PC-3 (cell line): ENCODE measurements around the gene COL6A2. TPM values are rescaled to one million over a fixed set of nuclear protein-coding genes. Genes with fewer than 3 reads are reported as not detected.
"Not testable (repeated sequence)": the region's sequence is repeated elsewhere in the genome, so short reads cannot be mapped to it uniquely, and the experiment has no call there.

Source experiments
- ATAC-seq: fragments of 200-7000 bp; cut with Tn5 transposase; 2 replicates; pipeline ENCODE4 v1.9.1; 2020; ENCODE audit warnings: mild to moderate bottlenecking, moderate library complexity
- BruUV-seq: library from RNA; stranded (reverse); fragments of 400-500 nt; replicated peaks from 2 replicates; lab custom pipeline; 2021; lab: Mats Ljungman, UMichigan
- CTCF ChIA-PET: fragments of 300-600 bp; sonication (Branson Sonifier 250); formaldehyde crosslinking; loops from one replicate; lab custom pipeline; 2022; ENCODE audit warnings: antibody characterized with exemption; lab: Charles Lee
- POLR2A ChIA-PET: fragments of 300-600 bp; sonication (Branson Sonifier 250); formaldehyde crosslinking; loops from one replicate; lab custom pipeline; 2022; ENCODE audit warnings: antibody characterized with exemption; ENCODE audit not compliant: unreplicated experiment; lab: Charles Lee
- DNase-seq: peaks from one replicate; pipeline ENCODE4 v3.0.0-alpha.2; 2015
- H2AFZ ChIP-seq: fragments of 300-600 bp; sonication (generic); 2 replicates; pipeline ENCODE4 v1.6.0; 2016; ENCODE audit warnings: antibody characterized with exemption, low read length
- H3F3A ChIP-seq: fragments of 300-600 bp; sonication (generic); one replicate; pipeline ENCODE4 v1.6.0; 2017; ENCODE audit warnings: antibody characterized with exemption, low read length, control low read depth, mild to moderate bottlenecking; ENCODE audit not compliant: unreplicated experiment
- H3K27ac ChIP-seq: fragments of 300-600 bp; sonication (generic); 2 replicates; pipeline ENCODE4 v1.5.1; 2016; ENCODE audit warnings: mild to moderate bottlenecking, low read length
- H3K27me3 ChIP-seq: fragments of 300-600 bp; sonication (generic); 2 replicates; pipeline ENCODE4 v1.6.1; 2016; ENCODE audit warnings: low read length, mixed read lengths
- H3K36me3 ChIP-seq: fragments of 300-600 bp; sonication (generic); 2 replicates; pipeline ENCODE4 v1.6.1; 2016; ENCODE audit warnings: low read depth, mixed run types, low read length, mixed read lengths
- H3K4me1 ChIP-seq: fragments of 300-600 bp; sonication (generic); 2 replicates; pipeline ENCODE4 v1.5.1; 2016; ENCODE audit warnings: low read length; ENCODE audit not compliant: insufficient read depth
- H3K4me2 ChIP-seq: fragments of 300-600 bp; sonication (generic); 2 replicates; pipeline ENCODE4 v1.6.0; 2016; ENCODE audit warnings: low read length
- H3K4me3 ChIP-seq: fragments of 300-600 bp; sonication (generic); 2 replicates; pipeline ENCODE4 v1.5.1; 2016; ENCODE audit warnings: mild to moderate bottlenecking, low read length, mixed read lengths
- H3K79me2 ChIP-seq: fragments of 300-600 bp; sonication (generic); 2 replicates; pipeline ENCODE4 v1.6.1; 2017; ENCODE audit warnings: low read length, mixed read lengths
- H3K9ac ChIP-seq: fragments of 300-600 bp; sonication (generic); 2 replicates; pipeline ENCODE4 v1.6.0; 2016; ENCODE audit warnings: mild to moderate bottlenecking, low read length
- H3K9me2 ChIP-seq: fragments of 300-600 bp; sonication (generic); replicated peaks from 2 replicates; pipeline ENCODE4 v1.6.1; 2016; ENCODE audit warnings: mixed run types, low read length, mixed read lengths
- H3K9me3 ChIP-seq: fragments of 300-600 bp; sonication (generic); 2 replicates; pipeline ENCODE4 v1.6.1; 2016; ENCODE audit warnings: low read length, mixed read lengths
- H4K20me1 ChIP-seq: fragments of 300-600 bp; sonication (generic); 2 replicates; pipeline ENCODE4 v1.6.1; 2016; ENCODE audit warnings: low read length, mixed read lengths
- CTCF ChIP-seq: fragments of 300-600 bp; sonication (generic); conservative IDR thresholded peaks from 2 replicates; pipeline ENCODE4 v1.5.1; 2017; ENCODE audit warnings: antibody characterized with exemption, low read depth, mild to moderate bottlenecking, low read length
- EZH2 ChIP-seq: fragments of 300-600 bp; sonication (generic); IDR thresholded peaks from one replicate; pipeline ENCODE4 v1.6.1; 2017; ENCODE audit warnings: antibody characterized with exemption, mild to moderate bottlenecking, low read length; ENCODE audit not compliant: unreplicated experiment
- EZH2phosphoT487 ChIP-seq: fragments of 300-600 bp; sonication (generic); IDR thresholded peaks from 2 replicates; pipeline ENCODE4 v1.6.1; 2018; ENCODE audit warnings: mild to moderate bottlenecking, antibody characterized with exemption, low read length, borderline replicate concordance
- intact Hi-C: fragments of 100-400 bp; cut with micrococcal nuclease; formaldehyde crosslinking; loops from 2 replicates; pipeline ENCODE4 v1.9.0; 2023
- total RNA-seq: library from RNA; depleted of rRNA; stranded (reverse); fragments of >200 nt; gene quantifications from 2 replicates; pipeline ENCODE4 v1.2.3, GENCODE V29; 2014

COL6A2 gene
- total RNA-seq, 1 experiment from 2014 or later: 521 TPM

GRCh38 chr21:46146856-46147255 lies 48.9 kb downstream of the COL6A2 start:
- Histone ChIP-seq H3K9me2 (no peaks in the 10 kb centered on the region), H3K27me3 (no peaks in the 10 kb centered on the region), H3K4me2 (no peak overlapping the region), H3F3A (peaks cover 7% of the 10 kb centered on the region), H3K9ac (no peak overlapping the region), H3K9me3 (no peaks in the 10 kb centered on the region), H3K79me2 (no peaks in the 10 kb centered on the region), H3K27ac (no peak overlapping the region), H3K4me1 (peaks cover 5% of the 10 kb centered on the region; the same call in 1 of the 2 replicates), H2AFZ (0 out of 2 replicates have a peak overlapping the region, but pooled peaks have one; percentile 16), H4K20me1 (no peaks in the 10 kb centered on the region), H3K36me3 (no peaks in the 10 kb centered on the region), H3K4me3 (no peak overlapping the region)
- ATAC-seq (no peak), DNase-seq (no peak)
- POLR2A ChIA-PET: no interaction called here
- CTCF ChIA-PET: interaction anchor here (0.7 kb wide), 1 partner anchor 173 kb away, joined by 5 read pairs; no protein-coding TSS in a partner anchor
- TF ChIP-seq CTCF (no peak), EZH2phosphoT487 (no peak), EZH2 (no peak)
- intact Hi-C loops: loop anchor here (2.0 to 5.0 kb wide), 2 partner anchors 42 to 140 kb away; partner anchors contain the start of genes MCM3AP and YBEY
- BruUV-seq: no TSS peak

GRCh38 chr21:46147429-46147828 lies 49.5 kb downstream of the COL6A2 start:
- ATAC-seq (peak; percentile 68), DNase-seq (peak; percentile 86)
- H3K4me3 ChIP-seq, H4K20me1 ChIP-seq, H3K36me3 ChIP-seq, POLR2A ChIA-PET, H3K4me2 ChIP-seq, H3F3A ChIP-seq, H3K9ac ChIP-seq, H3K4me1 ChIP-seq, H3K27ac ChIP-seq, H3K9me2 ChIP-seq, BruUV-seq, H3K27me3 ChIP-seq, H3K79me2 ChIP-seq, H3K9me3 ChIP-seq: not testable (repeated sequence)
- TF ChIP-seq CTCF: peak; percentile 82
- CTCF ChIA-PET: interaction anchor here (0.7 kb wide), 1 partner anchor 174 kb away, joined by 5 read pairs; no protein-coding TSS in a partner anchor
- H2AFZ ChIP-seq: 0 out of 2 replicates have a peak overlapping the region, but pooled peaks have one; percentile 16
- intact Hi-C loops: loop anchor here (2.0 to 5.0 kb wide), 2 partner anchors 41 to 140 kb away; partner anchors contain the start of genes MCM3AP and YBEY

GRCh38 chr21:46148106-46148505 lies 50.2 kb downstream of the COL6A2 start:
- no peaks in the 10 kb centered on the region for H3K36me3 ChIP-seq
- CTCF ChIA-PET: no interaction called here
- H3K4me2 ChIP-seq: no peak overlapping the region

More at GRCh38 chr21:46148106-46148505, 50.2 kb downstream of the COL6A2 start:
- Histone ChIP-seq H2AFZ (no peak overlapping the region), H3K9ac (no peak overlapping the region), H4K20me1 (no peaks in the 10 kb centered on the region), H3K4me1 (peaks cover 5% of the 10 kb centered on the region; the same call in 1 of the 2 replicates), H3F3A (peaks cover 7% of the 10 kb centered on the region), H3K9me3 (no peaks in the 10 kb centered on the region), H3K27ac (no peak overlapping the region), H3K4me3 (no peak overlapping the region), H3K9me2 (no peaks in the 10 kb centered on the region), H3K79me2 (no peaks in the 10 kb centered on the region), H3K27me3 (no peaks in the 10 kb centered on the region)
- no TSS peak for BruUV-seq
- intact Hi-C loops: loop anchor here (5.0 kb wide), 1 partner anchor 139 kb away; the partner anchor contains the start of genes MCM3AP and YBEY
- TF ChIP-seq EZH2phosphoT487: no peak
- TF ChIP-seq CTCF: no peak
- TF ChIP-seq EZH2: no peak
- DNase-seq (no peak), ATAC-seq (no peak)
- POLR2A ChIA-PET: no interaction called here
